Measurements from ENCODE around the gene BTBD19. TPM values are rescaled to one million over a fixed set of nuclear protein-coding genes. Genes with fewer than 3 reads are reported as not detected.
"Not testable (repeated sequence)": the region's sequence is repeated elsewhere in the genome, so short reads cannot be mapped to it uniquely, and the experiment has no call there.

The BTBD19 gene
- polyA plus RNA-seq, 1 donor, result 8.3 TPM

DNA sequence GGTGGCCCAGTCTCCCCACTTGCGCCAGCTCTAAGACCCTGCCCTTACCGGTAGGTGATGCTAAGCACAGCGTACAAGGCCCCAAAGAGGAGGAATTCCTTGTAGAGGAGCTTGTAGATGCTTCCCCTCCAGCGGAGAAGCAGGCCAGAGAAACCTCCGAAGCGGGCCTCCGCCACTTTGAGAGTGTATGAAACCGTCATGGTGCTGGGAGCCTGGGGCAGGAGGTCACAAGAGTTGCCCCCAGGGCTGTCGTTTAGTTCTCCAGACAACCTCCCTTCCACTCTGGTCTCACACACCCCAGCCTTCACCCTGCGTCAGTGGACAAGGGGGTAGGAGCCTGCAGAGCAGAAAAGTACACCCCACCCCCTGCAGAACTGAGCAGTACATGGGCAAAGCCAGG is 20.8 kb upstream of the BTBD19 start:
- DNase-seq (ENCODE audit: low read depth), result no peak

DNA sequence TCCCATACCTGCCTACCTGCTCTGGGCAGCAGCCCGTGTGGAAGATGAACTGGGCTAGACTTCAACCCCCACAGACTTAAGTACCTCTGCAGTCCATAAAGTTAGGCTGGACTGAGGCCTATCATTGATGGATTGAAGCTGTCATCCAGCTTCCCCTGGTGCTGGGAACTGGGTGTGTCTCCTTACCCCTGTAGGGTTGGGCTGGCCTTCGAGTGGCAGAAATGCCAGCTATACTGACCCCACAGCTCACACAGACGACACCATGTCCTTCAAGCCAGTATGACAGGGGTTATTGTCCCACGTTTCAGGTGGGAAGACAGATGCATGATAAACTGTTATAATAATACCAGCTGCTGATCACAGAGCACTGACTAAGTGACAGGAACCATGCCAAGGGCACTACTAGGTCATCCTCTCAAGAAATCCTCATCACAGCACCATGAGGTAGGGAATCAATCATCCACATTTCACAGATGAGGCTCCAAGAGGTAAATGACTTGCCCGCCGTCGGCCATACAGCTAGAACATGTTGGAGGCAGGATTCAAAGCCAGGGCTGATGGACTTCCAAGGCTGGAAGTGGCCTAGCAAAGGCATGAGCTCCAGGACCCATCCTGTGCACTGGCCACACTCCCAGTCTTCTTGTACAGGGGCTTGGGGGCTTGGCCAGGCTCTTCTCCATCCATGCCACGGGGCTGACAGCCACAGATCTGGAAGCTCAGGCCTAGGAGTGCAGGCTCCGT is 20.0 kb upstream of the BTBD19 start, which contains the start of gene BEST4:
Gene BEST4 (minus strand): TSS at position 51 of the 741 bp plus-strand sequence. CDS start 465 bp downstream, outside the sequence.
- DNase-seq (ENCODE audit: low read depth), result no peak

DNA sequence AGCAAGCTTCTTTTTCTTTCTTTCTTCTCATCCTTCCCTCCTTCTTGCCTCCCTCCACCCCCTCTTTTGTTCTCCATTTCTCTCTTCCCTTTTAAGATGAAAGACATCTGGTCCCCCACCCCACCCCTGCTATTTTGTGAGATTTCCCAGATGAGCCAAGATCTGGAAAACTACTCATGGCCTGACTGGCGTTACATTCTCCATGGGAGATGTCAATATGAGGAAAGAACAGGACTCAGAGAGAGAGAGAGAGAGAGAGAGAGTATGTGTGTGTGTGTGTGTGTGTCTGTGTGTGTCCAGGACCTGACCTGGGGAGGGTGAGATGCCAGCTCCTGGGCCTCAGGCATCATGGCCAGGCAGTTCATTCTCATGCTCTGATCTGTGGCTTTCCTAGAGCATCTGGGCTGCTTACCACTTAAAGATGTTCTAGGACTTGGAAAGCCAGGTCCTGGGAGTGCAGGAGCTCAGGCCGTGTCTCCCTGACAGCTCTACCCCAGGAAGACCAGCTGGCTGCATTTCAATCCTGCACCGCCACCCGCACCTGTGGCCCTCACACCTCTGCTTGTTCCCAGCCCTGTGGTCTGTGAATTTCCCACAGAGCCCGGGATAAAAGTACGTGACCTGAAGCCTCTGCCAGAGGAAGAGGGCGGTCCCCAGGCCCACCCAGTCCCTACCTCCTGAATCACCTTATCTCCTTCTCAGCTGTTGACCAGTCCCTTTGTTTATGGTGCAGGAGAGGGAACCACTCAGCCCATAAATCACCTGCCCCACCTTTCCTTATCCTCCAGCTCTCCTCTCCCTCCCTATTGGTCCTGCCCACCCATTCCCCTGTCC is 17.1 kb upstream of the BTBD19 start:
- no peak for DNase-seq (ENCODE audit: low read depth)

DNA sequence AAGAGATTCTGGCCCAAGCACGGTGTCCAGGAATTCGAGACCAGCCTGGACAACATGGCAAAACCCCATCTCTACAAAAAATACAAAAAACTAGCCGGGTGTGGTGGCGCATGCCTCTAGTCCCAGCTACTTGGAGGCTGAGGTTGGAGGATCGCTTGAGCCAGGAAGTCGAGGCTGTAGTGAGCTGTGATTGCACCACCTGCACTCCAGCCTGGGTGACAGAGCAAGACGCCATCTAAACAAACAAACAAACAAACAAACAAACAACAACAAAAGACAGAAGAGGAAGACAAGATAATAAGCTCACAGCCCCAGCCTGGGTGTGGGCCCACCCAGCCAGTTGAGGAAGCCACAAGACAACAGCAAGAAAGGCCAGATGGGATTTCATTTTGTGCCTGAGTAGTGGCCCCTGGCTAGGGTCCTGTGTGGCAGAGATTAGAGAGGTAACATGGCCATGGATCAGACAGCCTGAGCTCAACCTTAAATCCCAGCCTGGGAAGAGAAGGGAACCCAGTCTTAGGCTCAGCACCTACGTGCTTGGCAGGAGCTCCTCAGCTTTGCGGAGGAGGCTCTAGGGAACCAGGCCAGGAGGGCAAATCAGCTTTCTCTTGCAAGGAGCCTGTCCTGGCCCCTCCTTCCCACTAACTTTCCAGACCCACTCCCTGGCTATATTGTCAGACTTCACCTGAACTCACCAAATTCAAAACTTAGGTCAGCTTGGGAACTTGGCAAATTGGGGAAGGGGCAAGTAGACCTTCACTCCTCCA is 15.4 kb upstream of the BTBD19 start:
- no peak for DNase-seq (ENCODE audit: low read depth)

DNA sequence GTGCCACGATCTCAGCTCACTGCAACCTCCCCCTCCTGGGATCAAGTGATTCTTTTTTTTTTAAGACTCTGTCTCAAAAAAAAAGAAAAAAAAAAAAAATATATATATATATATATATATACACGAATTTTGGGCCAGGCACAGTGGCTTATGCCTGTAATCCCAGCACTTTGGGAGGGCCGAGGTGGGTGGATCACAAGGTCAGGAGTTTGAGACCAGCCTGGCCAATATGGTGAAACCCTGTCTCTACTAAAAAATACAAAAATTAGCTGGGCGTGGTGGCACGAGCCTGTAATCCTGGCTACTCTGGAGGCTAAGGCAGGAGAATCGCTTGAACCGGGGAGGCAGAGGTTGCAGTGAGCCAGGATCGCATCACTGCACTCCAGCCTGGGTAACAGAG is 10.4 kb upstream of the BTBD19 start:
- DNase-seq (ENCODE audit: low read depth), result not testable (repeated sequence)

DNA sequence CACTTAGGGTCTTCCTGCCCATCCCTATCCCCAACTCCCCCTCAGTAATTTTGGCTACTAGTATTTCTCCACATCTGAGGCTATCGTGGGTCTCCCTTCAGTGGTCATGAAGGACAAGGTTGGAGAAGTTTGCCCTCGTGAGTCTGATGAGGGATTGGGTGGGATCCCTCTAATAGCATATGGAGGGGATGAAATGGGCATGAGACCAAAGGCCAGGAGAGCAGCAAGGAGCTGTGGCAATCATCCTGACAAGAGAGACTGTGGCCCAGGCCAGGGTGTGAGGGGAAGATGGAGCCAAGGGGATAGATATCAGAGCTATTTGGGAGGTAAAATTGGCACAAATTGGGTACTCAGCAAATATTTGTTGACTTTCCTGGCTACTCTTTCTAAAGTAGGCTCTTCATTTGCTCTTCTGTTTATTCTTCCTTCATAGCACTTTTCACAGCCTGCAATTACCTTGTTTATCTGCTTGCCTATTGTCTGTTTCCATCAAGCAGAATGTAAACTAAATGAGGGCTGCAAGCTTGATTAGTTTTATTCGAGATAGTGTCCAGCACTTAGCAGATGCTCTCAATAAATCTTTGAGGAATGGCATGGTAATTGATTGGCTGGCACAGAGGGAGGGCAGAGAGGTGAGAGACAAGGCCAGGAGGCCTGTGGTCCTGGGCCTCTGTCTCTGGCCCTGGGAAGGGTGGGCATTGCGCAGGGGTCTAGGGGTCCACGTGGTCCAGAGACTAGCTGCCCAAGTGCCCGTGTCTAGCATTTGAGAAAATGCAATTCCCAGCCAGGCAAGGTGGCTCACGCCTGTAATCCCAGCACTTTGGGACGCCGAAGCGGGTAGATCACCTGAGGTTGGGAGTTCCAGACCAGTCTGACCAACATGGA is 9.6 kb upstream of the BTBD19 start:
- no peak for DNase-seq (ENCODE audit: low read depth)

DNA sequence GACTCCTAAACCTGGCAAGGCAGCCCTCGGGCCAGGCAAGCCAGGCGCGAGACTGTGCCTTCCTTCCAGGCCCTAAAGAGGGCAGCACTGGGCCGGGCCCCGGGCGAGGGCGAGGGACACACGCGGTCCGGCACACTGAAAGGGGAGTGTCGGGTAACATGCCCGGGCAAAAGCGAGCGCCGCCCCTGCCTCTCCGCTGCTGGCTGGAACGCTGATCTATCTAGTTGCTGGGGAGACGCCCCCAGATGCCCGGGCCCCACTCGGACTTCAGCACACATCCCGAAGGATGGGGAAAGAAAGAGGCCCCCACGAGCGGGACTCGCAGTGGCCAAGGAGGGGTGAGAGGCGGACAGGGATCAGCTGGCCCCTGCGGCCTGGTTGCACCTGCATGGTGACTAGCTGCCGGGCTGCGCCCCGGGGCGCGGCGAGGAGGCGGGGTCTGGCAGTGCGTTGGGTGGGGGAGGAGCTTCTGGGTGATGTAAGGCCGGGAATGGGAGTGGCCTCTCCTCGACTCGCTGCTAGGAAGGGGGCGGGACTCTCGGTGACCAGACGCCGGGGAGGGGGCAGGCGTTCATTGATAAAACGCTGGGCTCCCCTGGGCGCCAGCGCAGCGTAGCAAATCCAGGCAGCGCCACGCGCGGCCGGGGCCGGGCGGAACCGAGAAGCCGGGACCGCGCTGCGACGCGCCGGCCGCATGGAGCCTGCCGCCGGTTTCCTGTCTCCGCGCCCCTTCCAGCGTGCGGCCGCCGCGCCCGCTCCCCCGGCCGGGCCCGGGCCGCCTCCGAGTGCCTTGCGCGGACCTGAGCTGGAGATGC is 8.3 kb upstream of the BTBD19 start, which contains the start of gene PLK3:
Gene PLK3 (plus strand): TSS at position 608 of the 815 bp plus-strand sequence. CDS start 87 bp downstream, at position 695.
- peak; percentile 89 for DNase-seq (ENCODE audit: low read depth)

DNA sequence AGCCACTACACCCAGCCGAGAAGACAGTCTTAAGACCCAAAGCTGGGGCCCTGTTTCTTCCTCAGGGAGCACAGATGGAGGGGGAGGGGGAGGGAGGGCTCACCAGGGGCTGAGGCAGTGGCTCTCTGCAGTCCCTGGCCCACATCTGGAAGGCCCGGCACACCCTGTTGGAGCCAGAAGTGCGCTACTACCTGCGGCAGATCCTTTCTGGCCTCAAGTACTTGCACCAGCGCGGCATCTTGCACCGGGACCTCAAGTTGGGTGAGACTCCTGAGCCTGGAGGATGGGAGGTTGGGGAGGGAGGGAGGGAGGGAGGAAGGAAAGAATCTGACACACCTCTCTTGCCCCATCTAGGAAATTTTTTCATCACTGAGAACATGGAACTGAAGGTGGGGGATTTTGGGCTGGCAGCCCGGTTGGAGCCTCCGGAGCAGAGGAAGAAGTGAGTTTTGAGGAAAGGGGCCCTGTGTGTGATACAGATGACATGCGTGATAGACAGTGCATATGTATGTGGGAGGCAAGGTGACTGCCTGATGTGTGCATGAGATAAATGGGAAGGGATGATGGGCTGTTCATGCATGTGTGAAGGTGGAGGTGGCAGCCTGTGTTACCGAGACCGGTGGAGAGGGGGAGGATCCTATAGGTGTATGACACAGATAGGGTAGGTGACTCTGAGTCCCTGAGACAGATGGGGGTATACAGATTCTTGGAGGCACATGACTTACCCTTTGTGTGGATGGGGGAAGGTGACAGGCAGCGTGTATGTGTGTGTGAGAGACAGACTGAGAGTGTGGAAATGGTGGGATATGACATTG is 6.6 kb upstream of the BTBD19 start:
- DNase-seq (ENCODE audit: low read depth), result no peak

DNA sequence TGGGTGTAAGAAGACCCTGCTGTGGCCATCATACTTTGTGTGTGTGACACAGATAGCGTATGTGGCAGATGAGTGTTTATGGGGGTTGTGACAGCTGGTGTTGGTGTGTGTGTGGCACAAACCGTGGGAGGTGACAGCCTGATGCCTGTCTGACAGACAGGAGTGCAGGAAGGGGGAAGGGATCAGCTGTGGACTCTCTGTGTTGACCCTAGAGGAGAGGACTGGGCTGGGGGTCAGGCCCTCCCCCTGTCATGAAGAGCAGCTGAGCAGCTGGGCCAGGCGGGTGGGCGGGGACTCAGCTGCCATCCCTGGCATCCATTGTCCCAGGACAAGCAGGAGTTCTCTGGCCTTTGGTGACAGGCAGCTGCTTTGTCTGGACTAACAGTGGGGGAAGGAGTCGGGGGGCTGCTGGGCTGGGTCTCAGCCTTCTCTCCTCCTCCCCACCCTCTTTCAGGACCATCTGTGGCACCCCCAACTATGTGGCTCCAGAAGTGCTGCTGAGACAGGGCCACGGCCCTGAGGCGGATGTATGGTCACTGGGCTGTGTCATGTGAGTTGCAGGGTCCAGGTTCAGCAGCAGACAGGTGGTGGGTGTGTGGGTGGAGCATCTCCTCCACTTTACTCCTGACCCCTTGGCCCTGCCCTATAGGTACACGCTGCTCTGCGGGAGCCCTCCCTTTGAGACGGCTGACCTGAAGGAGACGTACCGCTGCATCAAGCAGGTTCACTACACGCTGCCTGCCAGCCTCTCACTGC is 5.8 kb upstream of the BTBD19 start:
- no peak for DNase-seq (ENCODE audit: low read depth)

DNA sequence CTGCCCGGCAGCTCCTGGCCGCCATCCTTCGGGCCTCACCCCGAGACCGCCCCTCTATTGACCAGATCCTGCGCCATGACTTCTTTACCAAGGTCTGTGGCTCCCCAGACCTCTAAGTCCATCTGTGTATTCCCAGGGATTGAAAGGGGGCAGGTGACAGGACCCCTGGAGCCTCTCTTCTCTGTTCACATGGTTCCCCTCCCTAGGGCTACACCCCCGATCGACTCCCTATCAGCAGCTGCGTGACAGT is 5.3 kb upstream of the BTBD19 start:
- DNase-seq (ENCODE audit: low read depth), result no peak

DNA sequence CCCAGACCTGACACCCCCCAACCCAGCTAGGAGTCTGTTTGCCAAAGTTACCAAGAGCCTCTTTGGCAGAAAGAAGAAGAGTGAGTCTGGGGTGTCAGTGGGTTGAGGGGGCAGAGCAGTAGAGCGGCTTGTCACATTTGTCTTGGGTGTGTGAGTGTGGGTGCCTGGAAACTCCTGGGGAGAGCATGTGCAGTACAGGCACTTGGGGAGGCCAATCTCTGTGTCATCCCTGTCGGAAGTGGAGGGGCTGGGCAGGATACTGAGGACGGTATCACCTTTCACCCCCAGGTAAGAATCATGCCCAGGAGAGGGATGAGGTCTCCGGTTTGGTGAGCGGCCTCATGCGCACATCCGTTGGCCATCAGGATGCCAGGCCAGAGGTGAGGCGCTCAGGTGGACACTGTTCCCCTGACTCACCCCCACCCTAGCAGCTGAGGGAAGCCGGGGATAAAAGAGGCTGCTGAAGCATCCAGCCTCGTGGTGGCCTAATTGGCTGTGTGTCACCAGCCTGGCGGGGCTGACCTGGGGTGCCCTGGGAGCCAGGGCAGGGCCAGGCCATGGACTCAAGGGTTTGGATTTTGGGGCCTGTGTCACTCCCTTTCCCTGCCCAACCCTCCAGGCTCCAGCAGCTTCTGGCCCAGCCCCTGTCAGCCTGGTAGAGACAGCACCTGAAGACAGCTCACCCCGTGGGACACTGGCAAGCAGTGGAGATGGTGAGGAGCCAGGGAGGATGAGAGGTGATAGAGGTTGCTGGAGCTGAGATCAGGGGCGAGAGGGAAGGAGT is 4.8 kb upstream of the BTBD19 start:
- no peak for DNase-seq (ENCODE audit: low read depth)

DNA sequence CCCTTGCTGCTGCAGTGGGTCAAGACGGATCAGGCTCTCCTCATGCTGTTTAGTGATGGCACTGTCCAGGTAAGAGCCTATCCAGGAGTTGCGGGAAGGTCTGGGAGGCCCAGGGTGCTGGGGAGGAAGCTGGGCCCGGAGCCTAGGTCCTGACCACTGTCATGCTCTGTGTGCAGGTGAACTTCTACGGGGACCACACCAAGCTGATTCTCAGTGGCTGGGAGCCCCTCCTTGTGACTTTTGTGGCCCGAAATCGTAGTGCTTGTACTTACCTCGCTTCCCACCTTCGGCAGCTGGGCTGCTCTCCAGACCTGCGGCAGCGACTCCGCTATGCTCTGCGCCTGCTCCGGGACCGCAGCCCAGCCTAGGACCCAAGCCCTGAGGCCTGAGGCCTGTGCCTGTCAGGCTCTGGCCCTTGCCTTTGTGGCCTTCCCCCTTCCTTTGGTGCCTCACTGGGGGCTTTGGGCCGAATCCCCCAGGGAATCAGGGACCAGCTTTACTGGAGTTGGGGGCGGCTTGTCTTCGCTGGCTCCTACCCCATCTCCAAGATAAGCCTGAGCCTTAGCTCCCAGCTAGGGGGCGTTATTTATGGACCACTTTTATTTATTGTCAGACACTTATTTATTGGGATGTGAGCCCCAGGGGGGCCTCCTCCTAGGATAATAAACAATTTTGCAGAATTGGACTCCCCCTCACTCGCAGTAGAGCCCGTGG is 2.9 kb upstream of the BTBD19 start:
- DNase-seq (ENCODE audit: low read depth), result no peak

DNA sequence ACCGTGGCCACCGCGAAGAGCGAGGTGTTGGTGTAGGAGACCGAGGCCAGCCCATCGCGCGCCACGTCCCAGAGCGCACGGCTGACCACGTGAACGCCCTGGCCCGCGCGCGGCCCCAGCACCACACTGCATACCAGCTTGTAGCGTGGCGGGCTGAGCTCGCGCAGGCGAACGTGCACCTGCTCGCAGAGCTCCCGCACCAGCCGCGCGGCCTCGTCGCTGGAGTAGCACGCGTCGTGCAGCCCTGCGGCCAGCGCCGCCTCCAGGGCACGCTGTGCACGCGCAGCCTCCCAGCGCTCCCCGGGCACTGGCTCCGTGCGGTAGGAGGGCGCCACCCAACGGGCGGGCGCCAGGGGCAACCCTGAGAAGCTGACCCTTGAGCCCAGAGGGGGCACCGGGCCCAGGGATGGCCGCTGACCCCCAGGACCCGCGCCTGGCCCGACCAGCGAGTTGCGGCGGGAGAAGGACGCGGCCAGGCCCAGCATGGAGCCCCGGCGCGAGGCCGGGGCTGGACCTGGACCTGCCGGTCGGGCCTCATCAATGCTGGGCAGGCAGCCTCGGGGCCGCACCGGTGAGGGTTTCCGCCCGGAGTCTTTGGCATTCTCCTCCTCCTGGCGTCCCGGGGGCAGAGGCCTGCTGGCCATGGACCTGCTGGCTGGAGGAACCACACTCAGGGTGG is 2.2 kb upstream of the BTBD19 start:
- DNase-seq (ENCODE audit: low read depth), result no peak

DNA sequence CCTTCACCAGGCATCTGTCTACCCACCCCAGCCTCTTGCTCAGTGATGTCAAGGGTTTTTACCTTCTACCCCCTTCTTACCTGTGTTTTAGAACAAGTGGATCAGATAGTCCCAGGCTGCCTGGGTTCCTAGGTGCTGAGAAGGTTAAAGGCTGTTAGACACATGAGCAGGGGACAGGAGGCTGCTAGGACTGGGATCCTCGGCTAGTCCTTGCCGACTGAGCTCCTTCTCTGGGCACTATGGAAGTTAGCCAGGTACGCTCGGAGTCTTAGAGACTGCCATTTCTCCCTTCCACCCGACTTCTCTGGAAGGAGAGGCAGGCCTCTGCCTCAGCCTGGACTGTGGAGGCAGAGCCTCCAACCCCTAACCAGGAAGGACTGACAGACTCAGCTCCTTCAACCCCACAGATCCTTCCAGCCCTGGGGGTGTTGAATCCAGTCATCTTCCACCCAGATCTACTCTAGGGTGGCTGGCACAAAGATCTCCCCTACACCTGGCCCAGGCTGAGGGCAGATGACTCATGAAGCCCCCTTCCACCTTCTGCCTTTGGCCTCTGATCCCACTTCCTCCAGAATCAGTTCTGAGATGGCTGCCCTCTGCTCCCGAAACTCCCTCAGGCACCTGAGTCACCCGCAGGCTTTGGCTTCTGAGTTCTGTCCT is 1.5 kb upstream of the BTBD19 start, which contains the start of gene DYNLT4:
Gene DYNLT4 (minus strand): TSS at position 648 of the 660 bp plus-strand sequence. CDS start 683 bp downstream, outside the sequence.
- DNase-seq (ENCODE audit: low read depth), result no peak

DNA sequence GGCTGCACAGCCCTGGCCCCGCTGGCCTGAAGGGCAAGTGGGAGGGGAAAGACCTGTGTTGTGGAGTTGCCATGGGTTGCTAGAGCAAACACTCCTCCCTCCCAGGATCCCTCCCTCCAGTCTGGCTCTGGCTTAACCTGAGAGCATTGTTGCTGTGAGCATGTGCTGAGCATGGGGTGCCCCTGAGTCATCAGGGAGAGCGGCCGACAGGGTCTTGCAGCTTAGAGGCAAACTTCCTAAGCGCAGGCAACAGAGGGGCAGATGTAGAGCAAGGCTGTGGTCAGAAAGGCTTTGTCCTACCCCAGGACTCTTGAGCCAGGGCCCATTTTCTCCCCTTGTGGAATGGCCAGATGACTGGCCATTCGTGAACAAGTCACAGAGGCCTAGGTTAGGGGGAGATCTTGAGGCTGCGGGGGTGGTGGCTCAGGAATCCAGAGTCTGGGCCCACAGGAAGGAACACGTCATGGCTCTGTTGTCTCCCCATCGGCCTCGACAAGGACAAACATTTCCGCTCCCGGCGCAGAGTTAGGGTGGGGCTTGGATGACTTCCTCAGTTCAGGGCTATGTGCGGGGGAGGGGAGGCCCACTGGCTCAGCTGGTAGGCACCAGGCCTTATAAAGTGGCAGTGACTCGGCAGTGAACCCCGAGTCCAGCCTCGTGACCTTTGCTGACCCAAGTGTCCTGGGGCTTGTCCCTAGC is 810 bp upstream of the BTBD19 start:
- DNase-seq (ENCODE audit: low read depth), result peak; percentile 92

Data from forelimb muscle (tissue), 1 donor.